ENCODE measurements around the gene CAMK4. TPM values are rescaled to one million over a fixed set of nuclear protein-coding genes. Genes with fewer than 3 reads are reported as not detected.
A peak's percentile ranks its signal among the peaks of the same experiment; 100 is the strongest.

Gene CAMK4
- total and polyA plus RNA-seq, 4 donors: 15.8 to 49.1 (median 25.0) TPM

- 100% methylated on average over 1 of the region's 3 CpGs for WGBS (ENCODE audit: insufficient coverage)
- no peaks in the 10 kb centered on the region for H3K9me3 ChIP-seq (ENCODE audit: control insufficient read depth, insufficient read depth, low read length)
- H3K27ac ChIP-seq (ENCODE audit: low read depth, low read length): no peak overlapping the region
- no peaks in the 10 kb centered on the region for H3K27me3 ChIP-seq (ENCODE audit: control insufficient read depth, insufficient read depth, low read length)
- DNase-seq (ENCODE audit: low read depth in 4 of 6, low spot score in 6 of 6): no peak
- no peaks in the 10 kb centered on the region for H3K4me1 ChIP-seq (ENCODE audit: control insufficient read depth, insufficient read depth, low read length)
- H3K4me3 ChIP-seq (ENCODE audit: low read depth, low read length): no peak overlapping the region
- H3K36me3 ChIP-seq (ENCODE audit: control insufficient read depth, insufficient read depth, low read length): no peaks in the 10 kb centered on the region
These were observed 190.9 kb downstream of the CAMK4 start for GRCh38 chr5:111415053-111415452.

- WGBS (ENCODE audit: insufficient coverage): no CpG with 5 or more reads among the region's 2 CpGs
These were observed 198.1 kb downstream of the CAMK4 start for GRCh38 chr5:111422245-111422644.

GRCh38 chr5:111422747-111423720 is 198.8 kb downstream of the CAMK4 start:
- Histone ChIP-seq H3K36me3 (ENCODE audit: control insufficient read depth, insufficient read depth, low read length) (no peaks in the 10 kb centered on the region), H3K9me3 (ENCODE audit: control insufficient read depth, insufficient read depth, low read length) (no peaks in the 10 kb centered on the region), H3K4me3 (ENCODE audit: low read depth, low read length) (no peak overlapping the region), H3K27ac (ENCODE audit: low read depth, low read length) (no peak overlapping the region), H3K4me1 (ENCODE audit: control insufficient read depth, insufficient read depth, low read length) (no peaks in the 10 kb centered on the region), H3K27me3 (ENCODE audit: control insufficient read depth, insufficient read depth, low read length) (no peaks in the 10 kb centered on the region)
- DNase-seq (ENCODE audit: low read depth in 4 of 6, low spot score in 6 of 6): peak in 3 of 6 donors; percentile 8 to 75 (median 71)
- no CpG with 5 or more reads among the region's 4 CpGs for WGBS (ENCODE audit: insufficient coverage)

More at GRCh38 chr5:111422245-111422644, 198.1 kb downstream of the CAMK4 start:
- Histone ChIP-seq H3K27me3 (ENCODE audit: control insufficient read depth, insufficient read depth, low read length) (no peaks in the 10 kb centered on the region), H3K4me1 (ENCODE audit: control insufficient read depth, insufficient read depth, low read length) (no peaks in the 10 kb centered on the region), H3K4me3 (ENCODE audit: low read depth, low read length) (no peak overlapping the region), H3K27ac (ENCODE audit: low read depth, low read length) (no peak overlapping the region), H3K36me3 (ENCODE audit: control insufficient read depth, insufficient read depth, low read length) (no peaks in the 10 kb centered on the region), H3K9me3 (ENCODE audit: control insufficient read depth, insufficient read depth, low read length) (no peaks in the 10 kb centered on the region)
- DNase-seq (ENCODE audit: low read depth in 4 of 6, low spot score in 6 of 6): peak in 1 of 6 donors; percentile 7

GRCh38 chr5:111425205-111425604 is 201.0 kb downstream of the CAMK4 start:
- H3K36me3 ChIP-seq (ENCODE audit: control insufficient read depth, insufficient read depth, low read length): no peaks in the 10 kb centered on the region
- no peaks in the 10 kb centered on the region for H3K9me3 ChIP-seq (ENCODE audit: control insufficient read depth, insufficient read depth, low read length)
- H3K27me3 ChIP-seq (ENCODE audit: control insufficient read depth, insufficient read depth, low read length): no peaks in the 10 kb centered on the region
- DNase-seq (ENCODE audit: low read depth in 4 of 6, low spot score in 6 of 6): no peak
- no peaks in the 10 kb centered on the region for H3K4me1 ChIP-seq (ENCODE audit: control insufficient read depth, insufficient read depth, low read length)
- 82% methylated on average over 1 of the region's 1 CpG for WGBS (ENCODE audit: insufficient coverage)
- H3K4me3 ChIP-seq (ENCODE audit: low read depth, low read length): no peak overlapping the region
- no peak overlapping the region for H3K27ac ChIP-seq (ENCODE audit: low read depth, low read length)

GRCh38 chr5:111427762-111428161 is 203.6 kb downstream of the CAMK4 start:
- 94% methylated on average over 5 of the region's 5 CpGs for WGBS (ENCODE audit: insufficient coverage)
- DNase-seq (ENCODE audit: low read depth in 4 of 6, low spot score in 6 of 6): no peak

GRCh38 chr5:111432883-111433536 is 208.8 kb downstream of the CAMK4 start:
- H3K27ac ChIP-seq (ENCODE audit: low read depth, low read length): no peak overlapping the region
- peaks cover 1% of the 10 kb centered on the region for H3K9me3 ChIP-seq (ENCODE audit: control insufficient read depth, insufficient read depth, low read length)
- DNase-seq (ENCODE audit: low read depth in 4 of 6, low spot score in 6 of 6): no peak
- H3K27me3 ChIP-seq (ENCODE audit: control insufficient read depth, insufficient read depth, low read length): no peaks in the 10 kb centered on the region
- H3K36me3 ChIP-seq (ENCODE audit: control insufficient read depth, insufficient read depth, low read length): no peaks in the 10 kb centered on the region
- peaks cover 5% of the 10 kb centered on the region for H3K4me1 ChIP-seq (ENCODE audit: control insufficient read depth, insufficient read depth, low read length)
- no peak overlapping the region for H3K4me3 ChIP-seq (ENCODE audit: low read depth, low read length)

More at GRCh38 chr5:111427762-111428161, 203.6 kb downstream of the CAMK4 start:
- Histone ChIP-seq H3K9me3 (ENCODE audit: control insufficient read depth, insufficient read depth, low read length) (peaks cover 1% of the 10 kb centered on the region), H3K27ac (ENCODE audit: low read depth, low read length) (no peak overlapping the region), H3K4me3 (ENCODE audit: low read depth, low read length) (no peak overlapping the region), H3K27me3 (ENCODE audit: control insufficient read depth, insufficient read depth, low read length) (no peaks in the 10 kb centered on the region), H3K36me3 (ENCODE audit: control insufficient read depth, insufficient read depth, low read length) (no peaks in the 10 kb centered on the region), H3K4me1 (ENCODE audit: control insufficient read depth, insufficient read depth, low read length) (no peaks in the 10 kb centered on the region)

GRCh38 chr5:111434800-111435199 is 210.6 kb downstream of the CAMK4 start:
- WGBS (ENCODE audit: insufficient coverage): no CpG with 5 or more reads among the region's 1 CpG
- peaks cover 1% of the 10 kb centered on the region for H3K9me3 ChIP-seq (ENCODE audit: control insufficient read depth, insufficient read depth, low read length)
- no peak overlapping the region for H3K27ac ChIP-seq (ENCODE audit: low read depth, low read length)
- H3K27me3 ChIP-seq (ENCODE audit: control insufficient read depth, insufficient read depth, low read length): no peaks in the 10 kb centered on the region
- no peaks in the 10 kb centered on the region for H3K36me3 ChIP-seq (ENCODE audit: control insufficient read depth, insufficient read depth, low read length)
- DNase-seq (ENCODE audit: low read depth in 4 of 6, low spot score in 6 of 6): peak in 2 of 6 donors; percentile 34 to 90
- H3K4me1 ChIP-seq (ENCODE audit: control insufficient read depth, insufficient read depth, low read length): peaks cover 5% of the 10 kb centered on the region
- no peak overlapping the region for H3K4me3 ChIP-seq (ENCODE audit: low read depth, low read length)

GRCh38 chr5:111439473-111440075 is 215.4 kb downstream of the CAMK4 start:
- Histone ChIP-seq H3K27me3 (ENCODE audit: control insufficient read depth, insufficient read depth, low read length) (no peaks in the 10 kb centered on the region), H3K4me1 (ENCODE audit: control insufficient read depth, insufficient read depth, low read length) (no peaks in the 10 kb centered on the region), H3K36me3 (ENCODE audit: control insufficient read depth, insufficient read depth, low read length) (no peaks in the 10 kb centered on the region), H3K27ac (ENCODE audit: low read depth, low read length) (no peak overlapping the region), H3K4me3 (ENCODE audit: low read depth, low read length) (no peak overlapping the region), H3K9me3 (ENCODE audit: control insufficient read depth, insufficient read depth, low read length) (no peaks in the 10 kb centered on the region)
- 95% methylated on average over 1 of the region's 1 CpG for WGBS (ENCODE audit: insufficient coverage)
- DNase-seq (ENCODE audit: low read depth in 4 of 6, low spot score in 6 of 6): no peak

- no CpG with 5 or more reads among the region's 1 CpG for WGBS (ENCODE audit: insufficient coverage)
- no peak for DNase-seq (ENCODE audit: low read depth in 4 of 6, low spot score in 6 of 6)
- Histone ChIP-seq H3K9me3 (ENCODE audit: control insufficient read depth, insufficient read depth, low read length) (no peaks in the 10 kb centered on the region), H3K36me3 (ENCODE audit: control insufficient read depth, insufficient read depth, low read length) (no peaks in the 10 kb centered on the region), H3K4me1 (ENCODE audit: control insufficient read depth, insufficient read depth, low read length) (no peaks in the 10 kb centered on the region), H3K4me3 (ENCODE audit: low read depth, low read length) (no peak overlapping the region), H3K27ac (ENCODE audit: low read depth, low read length) (no peak overlapping the region), H3K27me3 (ENCODE audit: control insufficient read depth, insufficient read depth, low read length) (no peaks in the 10 kb centered on the region)
These were observed 222.9 kb downstream of the CAMK4 start for GRCh38 chr5:111447099-111447498.

Data from spinal cord (tissue), 10 donors.